ENCODE data around the gene INTS6L.

Gene INTS6L

GRCh38 chrX:135520553-135521404 is at the start of gene INTS6L:
TSS of gene INTS6L (plus strand) at chrX:135520660. CDS start at chrX:135520993, 333 bp downstream.
- peak; percentile 30 to 82 for DNase-seq

GRCh38 chrX:135476378-135476777 is 44.1 kb upstream of the INTS6L start:
- DNase-seq = no peak

DNA sequence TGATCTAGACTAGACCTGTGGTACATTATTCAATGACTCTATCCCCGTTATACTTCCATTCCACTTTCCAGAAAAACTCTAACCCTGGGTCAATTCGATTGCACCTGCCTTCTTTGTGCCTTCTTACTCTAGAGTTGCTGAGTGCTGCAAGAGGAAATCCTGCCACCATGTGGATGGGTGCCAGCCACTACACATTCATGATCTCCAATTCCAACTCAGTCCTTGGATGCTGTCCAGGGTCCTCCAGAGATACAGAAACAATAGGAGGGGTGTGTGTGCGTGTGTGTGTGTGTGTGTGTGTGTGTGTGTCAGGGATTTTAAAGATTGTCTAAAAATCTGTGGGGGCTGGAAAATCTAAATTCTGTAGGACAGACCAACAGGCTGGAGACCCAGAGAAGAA is 42.9 kb upstream of the INTS6L start:
- DNase-seq = no peak

GRCh38 chrX:135480076-135480475 is 40.4 kb upstream of the INTS6L start:
- DNase-seq = no peak

- no peak for DNase-seq
Observed at GRCh38 chrX:135481696-135482179, 38.7 kb upstream of the INTS6L start.

GRCh38 chrX:135484641-135485289 is 35.7 kb upstream of the INTS6L start:
- no peak for DNase-seq

DNA sequence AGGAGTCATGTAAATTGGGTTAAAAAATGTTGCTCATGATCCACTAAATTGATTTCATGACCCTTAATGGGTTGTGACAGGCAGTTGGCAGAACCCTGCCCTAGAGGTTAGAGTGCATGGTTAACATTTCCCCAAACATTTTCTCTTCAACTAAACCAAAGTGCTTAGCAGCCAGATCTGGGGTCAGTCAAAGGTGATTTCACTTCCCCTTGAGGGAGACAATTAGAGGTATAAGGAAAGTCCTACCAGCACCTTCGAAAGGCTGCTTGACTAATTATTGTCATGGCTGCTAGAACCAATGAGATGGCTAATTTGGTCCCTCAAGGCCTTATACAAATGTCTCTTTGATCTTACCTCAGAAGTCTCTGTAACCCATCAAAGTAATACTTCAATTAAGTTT is 30.9 kb upstream of the INTS6L start:
- no peak for DNase-seq

DNA sequence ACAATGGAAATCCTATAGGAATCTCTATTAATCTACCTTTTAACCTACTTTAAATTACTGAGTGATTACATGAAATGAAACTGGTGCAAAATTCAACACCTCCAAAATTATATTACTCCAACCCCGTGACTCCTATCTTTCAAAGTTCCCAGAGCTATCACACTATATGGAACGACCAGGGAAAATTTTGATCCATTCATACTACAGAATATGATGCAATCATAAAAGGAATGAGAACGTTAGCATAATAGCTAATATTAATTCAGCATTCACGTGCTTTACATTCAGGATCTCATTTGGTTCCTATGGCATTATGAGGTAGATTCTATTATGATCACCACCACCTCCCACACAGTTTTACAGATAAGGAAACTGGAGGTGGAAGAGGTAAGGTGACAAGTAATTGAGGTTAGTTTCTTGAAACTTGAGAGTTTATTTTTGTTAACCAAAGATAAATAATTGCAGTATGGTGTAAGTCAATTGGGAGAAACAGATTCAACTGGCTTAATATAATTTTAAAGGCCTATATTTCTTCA is 29.4 kb upstream of the INTS6L start:
- no peak for DNase-seq

- DNase-seq = no peak
Observed at GRCh38 chrX:135494453-135494852, 26.0 kb upstream of the INTS6L start.

DNA sequence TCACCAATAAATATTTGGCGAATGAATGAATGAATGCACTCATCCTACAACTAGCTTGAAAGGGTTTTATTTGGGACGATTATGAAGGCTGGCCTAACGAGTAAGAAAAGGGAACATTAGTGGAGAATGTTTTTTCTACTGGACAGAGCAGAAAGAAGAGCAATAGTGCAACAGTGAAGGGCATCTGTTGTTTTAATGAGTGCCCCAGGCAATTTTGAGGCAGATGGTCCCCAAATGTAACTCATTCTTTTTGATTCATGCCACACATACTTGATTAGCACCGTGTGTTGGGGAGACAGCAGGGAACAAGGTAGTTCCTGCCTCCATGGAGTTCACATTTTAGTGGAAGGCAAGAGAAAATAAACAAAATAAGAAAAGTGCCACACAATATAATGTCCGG is 22.7 kb upstream of the INTS6L start:
- no peak for DNase-seq

GRCh38 chrX:135498236-135498635 is 22.2 kb upstream of the INTS6L start:
- DNase-seq = no peak

DNA sequence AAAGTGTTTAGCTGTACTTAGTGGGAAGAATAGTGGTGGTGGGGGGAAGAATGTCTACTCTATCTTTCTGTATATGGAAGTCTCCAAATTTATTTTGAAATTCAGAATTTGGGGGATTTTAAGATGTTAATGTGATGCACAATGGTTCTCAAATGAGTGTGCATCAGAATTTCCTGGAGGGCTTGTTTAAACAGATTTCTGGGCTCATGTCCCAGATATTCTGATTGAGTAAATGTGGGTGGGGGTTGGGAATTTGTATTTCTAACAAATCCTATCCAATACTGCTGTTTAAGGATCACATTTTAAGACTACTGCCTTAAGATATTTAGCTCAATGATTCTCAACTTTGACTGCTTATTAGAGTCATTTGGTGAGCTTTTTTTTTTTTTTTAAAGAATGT is 15.1 kb upstream of the INTS6L start:
- DNase-seq = no peak

- no peak for DNase-seq
Observed at GRCh38 chrX:135509885-135510284, 10.6 kb upstream of the INTS6L start.

GRCh38 chrX:135512508-135513129 is 7.8 kb upstream of the INTS6L start:
- DNase-seq = no peak

DNA sequence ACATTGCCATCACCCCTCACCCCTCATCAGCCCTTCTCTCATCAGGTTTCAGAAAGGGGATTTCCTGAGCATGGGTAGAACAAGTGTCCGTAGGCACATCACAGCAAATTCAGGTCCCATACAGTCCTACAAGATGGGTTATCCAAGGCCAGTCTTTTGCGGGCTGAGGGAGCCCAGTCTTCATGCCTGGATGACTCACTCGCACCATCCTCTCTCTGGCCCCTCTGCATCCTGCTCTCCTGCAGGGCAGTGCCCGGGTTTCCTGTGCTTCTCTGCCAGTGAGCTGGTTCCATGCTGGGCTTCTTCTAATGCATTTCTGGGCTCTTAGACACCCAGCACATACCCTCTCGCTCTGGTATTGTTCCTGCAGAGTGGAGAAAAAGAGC is 7.3 kb upstream of the INTS6L start:
- DNase-seq = no peak

DNA sequence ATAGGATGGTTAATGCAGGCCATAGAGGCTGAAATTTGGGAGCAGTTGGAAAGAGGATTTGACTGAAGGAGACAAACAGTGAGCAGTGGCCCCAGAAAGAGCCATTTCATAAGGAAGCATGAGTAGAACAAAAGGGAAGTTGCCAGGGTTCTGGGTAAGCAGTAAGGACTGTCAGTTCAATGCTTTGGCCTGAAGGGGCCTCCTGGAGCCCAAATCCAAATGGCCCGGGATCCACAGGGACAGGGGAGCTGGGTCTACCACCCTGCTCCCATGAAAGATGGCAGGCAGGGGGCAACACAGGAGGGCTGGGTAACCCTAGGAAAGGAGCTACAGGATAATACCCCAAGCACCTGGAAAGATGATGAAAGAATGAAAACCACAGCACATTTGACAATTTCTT is 4.1 kb upstream of the INTS6L start:
- DNase-seq = no peak

DNA sequence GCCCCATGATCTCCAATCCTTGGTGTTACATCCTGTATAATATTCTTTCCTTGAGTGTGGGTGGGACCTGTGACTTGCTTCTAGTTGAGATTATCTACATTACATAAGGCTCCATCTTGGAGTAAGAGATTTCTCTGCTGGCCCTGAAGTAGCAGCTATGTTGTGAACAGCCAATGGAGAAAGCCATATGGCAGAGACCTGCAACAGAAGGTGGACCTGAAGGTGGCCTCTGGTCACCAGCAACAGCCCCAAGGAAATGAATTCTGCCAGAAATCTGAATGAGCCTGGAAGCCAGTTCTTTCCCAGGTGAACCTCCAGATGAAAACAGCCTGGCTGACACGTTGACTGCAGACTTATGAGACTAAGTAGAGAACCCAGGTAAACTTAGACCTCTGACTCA is 2.3 kb upstream of the INTS6L start:
- no peak for DNase-seq

DNA sequence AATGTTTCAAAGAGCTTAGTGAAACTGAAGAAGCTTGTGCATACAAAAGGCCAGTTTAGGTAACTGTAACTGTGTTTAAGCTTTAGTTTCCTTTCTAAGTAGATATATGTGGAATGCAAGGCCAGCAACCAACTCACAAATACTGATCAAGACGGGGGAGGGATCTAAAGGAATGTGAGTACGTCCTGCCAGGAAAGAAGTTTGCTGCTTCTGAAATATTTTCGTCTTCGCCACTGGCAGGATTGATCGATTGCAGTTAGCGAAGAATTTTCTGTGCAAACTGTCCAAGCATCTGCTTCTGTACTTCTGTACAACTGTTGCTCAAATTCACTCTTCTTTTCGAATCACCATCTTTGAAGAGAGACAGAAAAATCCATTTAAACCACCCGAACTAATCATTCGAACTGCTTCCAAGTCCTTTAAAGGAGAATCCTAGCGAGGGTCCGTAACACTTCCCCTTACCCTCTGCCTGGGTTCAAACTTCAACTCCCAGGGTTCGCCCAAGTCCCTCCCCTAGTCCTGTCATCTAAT is 373 bp upstream of the INTS6L start:
- no peak for DNase-seq

- peak; percentile 57 to 81 for DNase-seq
Observed at GRCh38 chrX:135521405-135522131, 1.1 kb downstream of the INTS6L start.

DNA sequence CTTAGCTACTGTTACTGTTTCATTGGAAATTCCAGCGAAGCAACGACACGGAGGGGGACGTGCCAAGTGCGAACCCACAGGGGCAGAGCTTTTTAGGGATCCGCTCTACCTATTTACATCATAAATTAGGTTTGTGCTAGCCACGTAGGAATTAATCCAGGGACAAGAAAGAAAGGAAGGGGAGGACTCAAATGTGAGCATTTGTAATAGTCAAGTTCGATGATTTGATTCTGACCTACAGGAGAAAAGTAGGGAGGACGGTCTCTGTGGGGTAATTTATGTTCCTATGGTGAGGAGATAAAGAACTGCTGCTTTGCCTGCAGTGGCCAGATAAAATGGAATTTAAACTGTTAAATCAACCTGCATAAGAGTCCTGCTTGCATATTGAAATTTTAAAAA is 1.7 kb downstream of the INTS6L start:
- DNase-seq = no peak

DNA sequence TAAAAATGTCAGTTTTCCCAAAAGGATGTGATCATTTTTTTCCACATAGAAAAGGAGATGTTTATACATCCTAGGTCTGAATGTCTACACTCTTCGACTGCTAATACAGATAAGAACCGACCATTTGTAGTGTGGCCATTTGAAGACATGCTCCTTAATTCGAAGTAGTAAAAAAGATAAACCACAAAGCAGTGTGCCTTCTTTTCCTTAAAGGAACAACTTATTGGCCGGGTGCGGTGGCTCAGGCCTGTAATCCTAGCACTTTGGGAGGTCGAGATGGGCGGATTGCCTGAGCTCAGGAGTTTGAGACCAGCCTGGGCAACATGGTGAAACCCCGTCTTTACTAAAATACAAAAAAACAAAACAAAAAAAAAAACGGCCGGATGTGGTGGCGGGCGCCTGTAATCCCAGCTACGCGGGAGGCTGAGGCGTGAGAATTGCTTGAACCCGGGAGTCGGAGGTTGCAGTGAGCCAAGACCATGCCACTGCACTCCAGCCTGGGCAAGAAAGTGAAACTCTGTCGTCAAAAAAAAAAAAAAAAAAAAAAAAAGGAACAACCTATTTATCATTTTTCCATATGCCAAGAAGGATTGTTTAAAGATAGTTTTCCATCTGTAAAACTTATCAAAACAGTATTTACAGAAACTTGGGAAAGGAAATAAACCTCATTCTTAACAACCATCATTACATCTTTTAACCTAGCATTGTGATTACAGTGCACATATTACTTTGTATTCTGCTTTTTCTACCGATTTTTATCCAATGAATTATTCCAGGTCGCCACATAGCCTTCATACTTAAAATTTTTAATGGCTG is 2.6 kb downstream of the INTS6L start:
- DNase-seq = no peak

DNA sequence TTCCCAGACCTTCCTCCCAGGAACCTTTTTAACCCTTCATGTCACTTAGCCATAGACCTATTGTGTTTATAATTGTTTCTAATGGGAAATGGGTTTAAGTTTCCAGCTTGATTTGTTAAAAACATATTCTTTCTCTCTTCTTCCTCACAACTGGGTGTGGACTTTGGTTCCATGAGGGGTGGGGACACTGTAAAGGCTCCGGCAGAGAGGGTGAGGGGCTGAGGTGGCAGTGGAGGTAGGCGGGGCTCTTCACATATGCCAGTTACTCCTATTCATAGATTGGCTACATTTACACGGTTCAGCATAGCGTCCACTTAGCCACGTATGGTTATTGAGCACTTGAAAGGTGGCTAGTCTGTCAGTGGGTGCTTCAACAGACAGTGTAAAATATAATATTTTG is 7.8 kb downstream of the INTS6L start:
- no peak for DNase-seq

Data from bone marrow (tissue), 2 donors.